ENCODE measurements around the gene ADCY4. TPM values are rescaled to one million over a fixed set of nuclear protein-coding genes. Genes with fewer than 3 reads are reported as not detected.

Gene ADCY4
- total RNA-seq, 1 experiment from 2014 or later = 1.1 TPM

- TF ChIP-seq ATF6 (CRISPR knock-in tag; IDR thresholded peaks at IDR 0.05) (0 out of 2 replicates have a peak, but pooled peaks have one; percentile 78), SMAD4 (CRISPR knock-in tag; IDR thresholded peaks at IDR 0.05) (peak; percentile 95), TP53 (CRISPR knock-in tag; IDR thresholded peaks at IDR 0.05) (peak; percentile 97), CDX4 (CRISPR knock-in tag; IDR thresholded peaks at IDR 0.05; ENCODE audit: borderline replicate concordance) (no peak), ATF3 (CRISPR knock-in tag; conservative IDR thresholded peaks at IDR 0.05) (peak; percentile 93), ZNF121 (CRISPR knock-in tag; IDR thresholded peaks at IDR 0.05) (no peak), ZNF671 (CRISPR knock-in tag; IDR thresholded peaks at IDR 0.05) (no peak), MYBL2 (CRISPR knock-in tag; IDR thresholded peaks at IDR 0.05) (peak; percentile 97), ELF4 (CRISPR knock-in tag; IDR thresholded peaks at IDR 0.05; ENCODE audit: low read depth) (peak; percentile 89; the same call in 1 of the 2 replicates), RORB (CRISPR knock-in tag; IDR thresholded peaks at IDR 0.05) (no peak), FOXJ3 (CRISPR knock-in tag; IDR thresholded peaks at IDR 0.05; ENCODE audit: borderline replicate concordance) (peak; percentile 94), ZNF423 (CRISPR knock-in tag; IDR thresholded peaks at IDR 0.05) (no peak), GRHL2 (CRISPR knock-in tag; IDR thresholded peaks at IDR 0.05; ENCODE audit: insufficient replicate concordance, severe bottlenecking) (no peak), NR1H2 (CRISPR knock-in tag; IDR thresholded peaks at IDR 0.05) (peak; percentile 94), ZNF317 (CRISPR knock-in tag; IDR thresholded peaks at IDR 0.05; ENCODE audit: borderline replicate concordance, low read depth) (peak; percentile 47; the same call in 1 of the 2 replicates), ZBTB21 (CRISPR knock-in tag; IDR thresholded peaks at IDR 0.05; ENCODE audit: borderline replicate concordance) (peak; percentile 82; the same call in 1 of the 2 replicates), HMGXB4 (CRISPR knock-in tag; IDR thresholded peaks at IDR 0.05) (peak; percentile 82; the same call in 1 of the 2 replicates), SP1 (CRISPR knock-in tag; conservative IDR thresholded peaks at IDR 0.05) (peak; percentile 78), SOX15 (CRISPR knock-in tag; IDR thresholded peaks at IDR 0.05) (no peak), GABPB1 (CRISPR knock-in tag; IDR thresholded peaks at IDR 0.05) (peak; percentile 95), IRF2 (CRISPR knock-in tag; IDR thresholded peaks at IDR 0.05; ENCODE audit: borderline replicate concordance, low read depth) (peak; percentile 60; the same call in 1 of the 2 replicates), NR3C1 (CRISPR knock-in tag; conservative IDR thresholded peaks at IDR 0.05; ENCODE audit: low read depth) (no peak), RELA (CRISPR knock-in tag; IDR thresholded peaks at IDR 0.05; ENCODE audit: borderline replicate concordance) (peak; percentile 96), NR2C2 (CRISPR knock-in tag; IDR thresholded peaks at IDR 0.05) (peak; percentile 81), ATF1 (CRISPR knock-in tag; IDR thresholded peaks at IDR 0.05) (peak; percentile 94), NFYB (CRISPR knock-in tag; conservative IDR thresholded peaks at IDR 0.05; ENCODE audit: low read depth) (peak; percentile 66)
- TF ChIP-seq, protein P1, sequence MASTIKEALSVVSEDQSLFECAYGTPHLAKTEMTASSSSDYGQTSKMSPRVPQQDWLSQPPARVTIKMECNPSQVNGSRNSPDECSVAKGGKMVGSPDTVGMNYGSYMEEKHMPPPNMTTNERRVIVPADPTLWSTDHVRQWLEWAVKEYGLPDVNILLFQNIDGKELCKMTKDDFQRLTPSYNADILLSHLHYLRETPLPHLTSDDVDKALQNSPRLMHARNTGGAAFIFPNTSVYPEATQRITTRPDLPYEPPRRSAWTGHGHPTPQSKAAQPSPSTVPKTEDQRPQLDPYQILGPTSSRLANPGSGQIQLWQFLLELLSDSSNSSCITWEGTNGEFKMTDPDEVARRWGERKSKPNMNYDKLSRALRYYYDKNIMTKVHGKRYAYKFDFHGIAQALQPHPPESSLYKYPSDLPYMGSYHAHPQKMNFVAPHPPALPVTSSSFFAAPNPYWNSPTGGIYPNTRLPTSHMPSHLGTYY (CRISPR knock-in tag; IDR thresholded peaks at IDR 0.05) = no peak
- TF ChIP-seq, protein P2, sequence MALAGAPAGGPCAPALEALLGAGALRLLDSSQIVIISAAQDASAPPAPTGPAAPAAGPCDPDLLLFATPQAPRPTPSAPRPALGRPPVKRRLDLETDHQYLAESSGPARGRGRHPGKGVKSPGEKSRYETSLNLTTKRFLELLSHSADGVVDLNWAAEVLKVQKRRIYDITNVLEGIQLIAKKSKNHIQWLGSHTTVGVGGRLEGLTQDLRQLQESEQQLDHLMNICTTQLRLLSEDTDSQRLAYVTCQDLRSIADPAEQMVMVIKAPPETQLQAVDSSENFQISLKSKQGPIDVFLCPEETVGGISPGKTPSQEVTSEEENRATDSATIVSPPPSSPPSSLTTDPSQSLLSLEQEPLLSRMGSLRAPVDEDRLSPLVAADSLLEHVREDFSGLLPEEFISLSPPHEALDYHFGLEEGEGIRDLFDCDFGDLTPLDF (CRISPR knock-in tag; IDR thresholded peaks at IDR 0.05) = peak; percentile 95
- TF ChIP-seq, protein P3, sequence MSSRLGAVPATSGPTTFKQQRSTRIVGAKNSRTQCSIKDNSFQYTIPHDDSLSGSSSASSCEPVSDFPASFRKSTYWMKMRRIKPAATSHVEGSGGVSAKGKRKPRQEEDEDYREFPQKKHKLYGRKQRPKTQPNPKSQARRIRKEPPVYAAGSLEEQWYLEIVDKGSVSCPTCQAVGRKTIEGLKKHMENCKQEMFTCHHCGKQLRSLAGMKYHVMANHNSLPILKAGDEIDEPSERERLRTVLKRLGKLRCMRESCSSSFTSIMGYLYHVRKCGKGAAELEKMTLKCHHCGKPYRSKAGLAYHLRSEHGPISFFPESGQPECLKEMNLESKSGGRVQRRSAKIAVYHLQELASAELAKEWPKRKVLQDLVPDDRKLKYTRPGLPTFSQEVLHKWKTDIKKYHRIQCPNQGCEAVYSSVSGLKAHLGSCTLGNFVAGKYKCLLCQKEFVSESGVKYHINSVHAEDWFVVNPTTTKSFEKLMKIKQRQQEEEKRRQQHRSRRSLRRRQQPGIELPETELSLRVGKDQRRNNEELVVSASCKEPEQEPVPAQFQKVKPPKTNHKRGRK (CRISPR knock-in tag; IDR thresholded peaks at IDR 0.05; ENCODE audit: borderline replicate concordance) = 0 out of 2 replicates have a peak, but pooled peaks have one; percentile 27
- TF ChIP-seq, protein P4, sequence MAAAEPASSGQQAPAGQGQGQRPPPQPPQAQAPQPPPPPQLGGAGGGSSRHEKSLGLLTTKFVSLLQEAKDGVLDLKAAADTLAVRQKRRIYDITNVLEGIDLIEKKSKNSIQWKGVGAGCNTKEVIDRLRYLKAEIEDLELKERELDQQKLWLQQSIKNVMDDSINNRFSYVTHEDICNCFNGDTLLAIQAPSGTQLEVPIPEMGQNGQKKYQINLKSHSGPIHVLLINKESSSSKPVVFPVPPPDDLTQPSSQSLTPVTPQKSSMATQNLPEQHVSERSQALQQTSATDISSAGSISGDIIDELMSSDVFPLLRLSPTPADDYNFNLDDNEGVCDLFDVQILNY (CRISPR knock-in tag; IDR thresholded peaks at IDR 0.05) = peak; percentile 84; the same call in 1 of the 2 replicates
These were observed 2.4 kb downstream of the ADCY4 start (continued) for GRCh38 chr14:24332268-24332993.

Data from WTC11 (cell line).